Peyer's patch (tissue), 4 donors: ENCODE data around the gene DOK4. TPM values are rescaled to one million over a fixed set of nuclear protein-coding genes. Genes with fewer than 3 reads are reported as not detected.

Experiments used
- DNase-seq, 3 donors: peaks; one replicate each; pipeline ENCODE4 v3.0.0-alpha.2; 2017 to 2019
- H3K27ac ChIP-seq, 4 donors: fragments of 200-600 bp; sonication (generic); one replicate each; pipeline ENCODE4 v1.5.1; 2016 to 2019
- H3K27me3 ChIP-seq, 2 donors: fragments of 200-600 bp; sonication (generic); one replicate each; pipeline ENCODE4 v1.5.1; 2019
- H3K36me3 ChIP-seq, 3 donors: fragments of 200-600 bp; sonication (generic); one replicate each; pipeline ENCODE4 v1.5.1; 2016 to 2019
- H3K4me1 ChIP-seq, 4 donors: fragments of 200-600 bp; sonication (generic); one replicate each; pipeline ENCODE4 v1.5.1; 2016 to 2019
- H3K4me3 ChIP-seq, 4 donors: fragments of 200-600 bp; sonication (generic); 1 replicate in 3 of 4; 2 replicates in 1 of 4; pipeline ENCODE4 v1.5.1; 2016 to 2019; ENCODE audit warnings: mild to moderate bottlenecking in 1 of 4
- H3K9me3 ChIP-seq, 4 donors: fragments of 200-600 bp; sonication (generic); one replicate each; pipeline ENCODE4 v1.5.1; 2016 to 2019; ENCODE audit warnings: mild to moderate bottlenecking in 1 of 4
- POLR2A ChIP-seq, 2 donors: fragments of 450-650 bp; IDR thresholded peaks; one replicate each; pipeline ENCODE4 v1.5.1; 2017; ENCODE audit warnings: antibody characterized with exemption in 2 of 2, mild to moderate bottlenecking in 2 of 2, moderate library complexity in 2 of 2
- total RNA-seq, 4 donors: library from RNA; depleted of rRNA; stranded (reverse); fragments of >200 nt; gene quantifications; one replicate each; pipeline ENCODE4 v1.1.0, GENCODE V29; 2016
- TF ChIP-seq, protein P1 (sequence below), 6 experiments: fragments of 450-650 bp in 4 of 6; fragments of 200-600 bp in 2 of 6; sonication (generic) in 1 of 6; IDR thresholded peaks; one replicate each; pipeline ENCODE4 v1.5.1; 2017 to 2019; ENCODE audit warnings: antibody characterized with exemption in 6 of 6, mild to moderate bottlenecking in 3 of 6, moderate library complexity in 1 of 6

DOK4 gene
- total RNA-seq, 4 donors from 2014 or later: 81.7 to 209 (median 189) TPM

DNA sequence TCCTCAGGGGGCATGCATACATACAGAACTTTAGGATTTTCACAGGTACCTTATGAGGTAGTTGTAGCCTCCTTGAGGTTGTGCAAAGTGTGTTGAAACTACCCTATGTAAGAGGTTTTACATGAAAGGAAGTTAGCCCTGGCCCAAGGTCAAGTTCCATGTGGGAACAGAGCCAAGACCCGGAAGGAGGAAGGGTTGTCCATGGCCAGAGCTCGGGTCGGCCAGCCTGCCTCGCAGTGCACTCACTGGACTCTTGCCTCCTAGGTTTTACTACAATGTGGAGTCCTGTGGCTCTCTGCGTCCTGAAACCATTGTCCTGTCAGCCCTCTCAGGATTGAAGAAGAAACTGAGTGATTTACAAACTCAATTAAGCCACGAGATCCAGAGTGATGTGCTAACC is 15.6 kb downstream of the DOK4 start:
- DNase-seq: peak; percentile 15 to 84 (median 80)
- TF ChIP-seq POLR2A (IDR thresholded peaks at IDR 0.05): peak in 1 of 2 donors; percentile 19
- TF ChIP-seq, protein P1, sequence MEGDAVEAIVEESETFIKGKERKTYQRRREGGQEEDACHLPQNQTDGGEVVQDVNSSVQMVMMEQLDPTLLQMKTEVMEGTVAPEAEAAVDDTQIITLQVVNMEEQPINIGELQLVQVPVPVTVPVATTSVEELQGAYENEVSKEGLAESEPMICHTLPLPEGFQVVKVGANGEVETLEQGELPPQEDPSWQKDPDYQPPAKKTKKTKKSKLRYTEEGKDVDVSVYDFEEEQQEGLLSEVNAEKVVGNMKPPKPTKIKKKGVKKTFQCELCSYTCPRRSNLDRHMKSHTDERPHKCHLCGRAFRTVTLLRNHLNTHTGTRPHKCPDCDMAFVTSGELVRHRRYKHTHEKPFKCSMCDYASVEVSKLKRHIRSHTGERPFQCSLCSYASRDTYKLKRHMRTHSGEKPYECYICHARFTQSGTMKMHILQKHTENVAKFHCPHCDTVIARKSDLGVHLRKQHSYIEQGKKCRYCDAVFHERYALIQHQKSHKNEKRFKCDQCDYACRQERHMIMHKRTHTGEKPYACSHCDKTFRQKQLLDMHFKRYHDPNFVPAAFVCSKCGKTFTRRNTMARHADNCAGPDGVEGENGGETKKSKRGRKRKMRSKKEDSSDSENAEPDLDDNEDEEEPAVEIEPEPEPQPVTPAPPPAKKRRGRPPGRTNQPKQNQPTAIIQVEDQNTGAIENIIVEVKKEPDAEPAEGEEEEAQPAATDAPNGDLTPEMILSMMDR (IDR thresholded peaks at IDR 0.05): no peak
- Histone ChIP-seq H3K27ac (peak overlapping the region in 2 of 4 donors; percentile 71 to 81), H3K36me3 (peaks cover 0 to 92% (median 0%) of the 10 kb centered on the region in 3 donors), H3K9me3 (no peaks in the 10 kb centered on the region), H3K4me3 (no peak overlapping the region), H3K27me3 (no peaks in the 10 kb centered on the region), H3K4me1 (peaks cover 0 to 40% (median 5%) of the 10 kb centered on the region in 4 donors)

DNA sequence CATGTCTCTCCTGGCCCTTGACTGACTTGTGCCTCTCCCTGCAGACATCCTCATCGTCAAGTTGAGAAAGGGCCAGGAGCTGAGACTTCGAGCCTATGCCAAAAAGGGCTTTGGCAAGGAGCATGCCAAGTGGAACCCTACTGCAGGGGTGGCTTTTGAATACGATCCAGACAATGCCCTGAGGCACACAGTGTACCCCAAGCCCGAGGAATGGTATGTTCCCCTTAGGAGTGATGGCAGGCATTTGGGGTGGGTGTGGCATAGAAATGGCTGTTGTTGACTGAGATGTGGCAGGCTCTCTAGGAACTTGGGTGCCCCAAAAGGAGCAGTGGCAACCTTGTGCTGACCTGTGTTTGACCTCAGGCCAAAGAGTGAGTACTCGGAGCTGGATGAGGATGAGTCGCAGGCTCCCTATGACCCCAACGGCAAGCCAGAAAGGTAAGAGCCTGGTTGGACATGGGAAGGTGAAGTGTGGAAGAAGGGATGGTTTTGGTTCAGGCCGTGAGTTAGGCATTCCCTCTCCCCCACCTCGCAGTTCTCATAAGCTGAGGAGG is 16.3 kb downstream of the DOK4 start:
- H3K27ac ChIP-seq: peak overlapping the region in 2 of 4 donors; percentile 71 to 81
- peaks cover 0 to 94% (median 0%) of the 10 kb centered on the region in 3 donors for H3K36me3 ChIP-seq
- H3K4me3 ChIP-seq: no peak overlapping the region
- DNase-seq: no peak
- TF ChIP-seq, protein P1 (IDR thresholded peaks at IDR 0.05): no peak
- no peak for TF ChIP-seq POLR2A (IDR thresholded peaks at IDR 0.05)
- no peaks in the 10 kb centered on the region for H3K27me3 ChIP-seq
- H3K9me3 ChIP-seq: no peaks in the 10 kb centered on the region
- peaks cover 0 to 40% (median 5%) of the 10 kb centered on the region in 4 donors for H3K4me1 ChIP-seq

DNA sequence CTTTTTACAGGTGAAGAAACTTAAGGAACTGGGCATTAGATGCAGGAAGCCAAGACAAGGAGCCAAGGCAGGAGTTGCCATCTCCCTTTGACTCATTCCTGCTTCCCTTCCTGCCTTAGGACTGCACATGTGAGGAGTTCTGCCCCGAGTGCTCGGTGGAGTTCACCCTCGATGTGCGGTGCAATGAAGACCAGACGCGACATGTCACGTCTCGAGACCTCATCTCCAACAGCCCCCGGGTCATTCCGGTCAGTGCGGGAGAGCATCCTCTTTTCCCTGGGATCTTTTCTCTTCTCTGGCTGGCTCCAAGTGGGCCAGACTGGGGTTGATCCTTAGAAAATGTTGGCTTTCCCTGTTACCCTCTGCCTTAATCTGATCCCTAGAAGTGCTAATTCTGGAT is 17.2 kb downstream of the DOK4 start:
- no peak for DNase-seq
- peaks cover 0 to 94% (median 0%) of the 10 kb centered on the region in 3 donors for H3K36me3 ChIP-seq
- H3K27me3 ChIP-seq: no peaks in the 10 kb centered on the region
- H3K4me1 ChIP-seq: peaks cover 0 to 45% (median 6%) of the 10 kb centered on the region in 4 donors
- TF ChIP-seq, protein P1 (IDR thresholded peaks at IDR 0.05): no peak
- TF ChIP-seq POLR2A (IDR thresholded peaks at IDR 0.05): no peak
- no peak overlapping the region for H3K4me3 ChIP-seq
- no peaks in the 10 kb centered on the region for H3K9me3 ChIP-seq
- no peak overlapping the region for H3K27ac ChIP-seq

- H3K27me3 ChIP-seq: no peaks in the 10 kb centered on the region
- H3K4me1 ChIP-seq: peaks cover 0 to 52% (median 8%) of the 10 kb centered on the region in 4 donors
- TF ChIP-seq POLR2A (IDR thresholded peaks at IDR 0.05): no peak
- TF ChIP-seq, protein P1 (IDR thresholded peaks at IDR 0.05): no peak
- DNase-seq: no peak
- no peaks in the 10 kb centered on the region for H3K9me3 ChIP-seq
- no peak overlapping the region for H3K27ac ChIP-seq
- H3K4me3 ChIP-seq: no peak overlapping the region
- H3K36me3 ChIP-seq: peaks cover 0 to 93% (median 0%) of the 10 kb centered on the region in 3 donors
Measured at GRCh38 chr16:57468346-57468745, 17.9 kb downstream of the DOK4 start.

DNA sequence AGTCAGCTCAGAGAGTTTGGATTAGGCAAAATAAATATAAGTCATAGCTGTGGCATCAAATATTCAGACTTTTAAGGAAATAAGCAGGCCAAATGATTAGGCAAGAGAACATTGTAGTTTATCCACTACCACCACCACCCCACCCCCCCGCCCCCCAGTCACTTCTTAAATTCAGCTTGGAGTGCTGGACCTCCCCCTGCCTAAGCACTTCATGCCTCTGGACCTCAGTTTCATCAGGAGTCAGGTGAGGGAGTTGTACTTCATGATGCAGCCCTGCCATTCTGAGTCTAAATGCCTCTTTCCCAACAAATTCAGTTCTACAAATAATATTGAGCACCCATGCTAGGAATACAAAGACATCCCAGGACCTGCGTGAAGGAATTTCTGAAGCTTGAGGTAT is 21.8 kb downstream of the DOK4 start:
- DNase-seq: no peak
- Histone ChIP-seq H3K27ac (no peak overlapping the region), H3K4me1 (peaks cover 0 to 19% (median 5%) of the 10 kb centered on the region in 4 donors), H3K27me3 (no peaks in the 10 kb centered on the region), H3K9me3 (no peaks in the 10 kb centered on the region), H3K36me3 (peaks cover 0 to 74% (median 0%) of the 10 kb centered on the region in 3 donors), H3K4me3 (no peak overlapping the region)
- TF ChIP-seq, protein P1 (IDR thresholded peaks at IDR 0.05): no peak
- no peak for TF ChIP-seq POLR2A (IDR thresholded peaks at IDR 0.05)
